Measurements from ENCODE around the gene NKX1-1.

Gene NKX1-1

DNA sequence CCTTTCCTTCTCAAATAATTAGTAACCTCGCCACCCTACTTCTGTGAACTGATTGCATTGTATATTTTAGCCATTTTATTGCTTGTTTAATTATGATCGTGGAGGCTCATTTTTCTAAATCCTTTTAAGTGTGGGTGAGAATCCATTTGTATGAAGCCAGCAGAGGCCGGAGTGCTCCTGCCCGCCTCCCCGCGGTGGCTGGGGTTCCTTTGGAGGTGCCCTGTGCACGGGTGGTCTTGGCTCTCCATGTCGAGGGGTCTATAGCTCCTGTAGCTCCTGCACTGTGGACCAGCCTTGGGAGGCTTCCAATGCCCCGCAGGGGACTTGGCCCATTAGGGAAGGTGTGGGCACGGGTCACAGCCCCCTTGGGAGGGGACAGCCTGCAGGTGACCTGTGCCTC, 44.2 kb downstream of the NKX1-1 start:
- no peaks in the 10 kb centered on the region for H3K4me1 ChIP-seq (ENCODE audit: low read length)
- H3F3A ChIP-seq (ENCODE audit: insufficient read depth, low read length) = no peaks in the 10 kb centered on the region
- TF ChIP-seq, protein P1, sequence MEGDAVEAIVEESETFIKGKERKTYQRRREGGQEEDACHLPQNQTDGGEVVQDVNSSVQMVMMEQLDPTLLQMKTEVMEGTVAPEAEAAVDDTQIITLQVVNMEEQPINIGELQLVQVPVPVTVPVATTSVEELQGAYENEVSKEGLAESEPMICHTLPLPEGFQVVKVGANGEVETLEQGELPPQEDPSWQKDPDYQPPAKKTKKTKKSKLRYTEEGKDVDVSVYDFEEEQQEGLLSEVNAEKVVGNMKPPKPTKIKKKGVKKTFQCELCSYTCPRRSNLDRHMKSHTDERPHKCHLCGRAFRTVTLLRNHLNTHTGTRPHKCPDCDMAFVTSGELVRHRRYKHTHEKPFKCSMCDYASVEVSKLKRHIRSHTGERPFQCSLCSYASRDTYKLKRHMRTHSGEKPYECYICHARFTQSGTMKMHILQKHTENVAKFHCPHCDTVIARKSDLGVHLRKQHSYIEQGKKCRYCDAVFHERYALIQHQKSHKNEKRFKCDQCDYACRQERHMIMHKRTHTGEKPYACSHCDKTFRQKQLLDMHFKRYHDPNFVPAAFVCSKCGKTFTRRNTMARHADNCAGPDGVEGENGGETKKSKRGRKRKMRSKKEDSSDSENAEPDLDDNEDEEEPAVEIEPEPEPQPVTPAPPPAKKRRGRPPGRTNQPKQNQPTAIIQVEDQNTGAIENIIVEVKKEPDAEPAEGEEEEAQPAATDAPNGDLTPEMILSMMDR (IDR thresholded peaks at IDR 0.05; ENCODE audit: low read length) = no peak
- TF ChIP-seq EZH2 (optimal IDR thresholded peaks at IDR 0.05; ENCODE audit: low read depth, low read length) (no peak), EZH2phosphoT487 (IDR thresholded peaks at IDR 0.05; ENCODE audit: low read length) (no peak)
- no peak overlapping the region for H3K27ac ChIP-seq (ENCODE audit: low read length)
- H3K4me2 ChIP-seq (ENCODE audit: low read depth, low read length) = no peak overlapping the region
- H4K20me1 ChIP-seq (ENCODE audit: insufficient read depth, low read length) = no peaks in the 10 kb centered on the region
- H3K36me3 ChIP-seq (replicated peaks; ENCODE audit: insufficient read depth, low read length) = no peaks in the 10 kb centered on the region
- no peak overlapping the region for H2AFZ ChIP-seq (ENCODE audit: low read length)
- no peaks in the 10 kb centered on the region for H3K79me2 ChIP-seq (ENCODE audit: low read length)
- H3K4me3 ChIP-seq (ENCODE audit: low read length) = no peak overlapping the region
- no peaks in the 10 kb centered on the region for H3K27me3 ChIP-seq (replicated peaks; ENCODE audit: insufficient read depth, low read length)
- no peak overlapping the region for H3K9ac ChIP-seq (ENCODE audit: low read length)
- no peaks in the 10 kb centered on the region for H3K9me3 ChIP-seq (replicated peaks; ENCODE audit: insufficient read depth, low read length)
- no peak for DNase-seq
- no peaks in the 10 kb centered on the region for H3K9me2 ChIP-seq (replicated peaks; ENCODE audit: insufficient read depth, low read length)

DNA sequence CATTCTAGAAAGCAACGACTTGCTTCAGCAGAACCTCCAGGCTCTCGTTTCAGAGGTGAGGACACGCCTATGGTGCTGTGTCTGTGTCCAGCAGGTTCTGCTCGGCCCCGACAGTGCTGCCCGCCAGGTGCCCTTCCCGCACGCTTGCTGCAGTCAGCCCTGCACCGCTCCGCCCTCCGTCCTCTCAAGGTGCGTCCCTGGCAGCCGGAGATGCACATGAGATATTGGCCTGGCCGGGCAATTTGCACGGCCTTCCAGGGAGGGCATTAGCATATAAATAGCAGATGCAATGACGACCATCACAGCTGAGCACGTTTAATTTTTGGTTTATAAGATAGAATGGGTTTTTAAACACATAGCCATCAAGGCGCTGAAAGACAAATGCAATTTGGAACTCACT, 44.8 kb downstream of the NKX1-1 start:
- no peaks in the 10 kb centered on the region for H3F3A ChIP-seq (ENCODE audit: insufficient read depth, low read length)
- no peak overlapping the region for H2AFZ ChIP-seq (ENCODE audit: low read length)
- H4K20me1 ChIP-seq (ENCODE audit: insufficient read depth, low read length) = no peaks in the 10 kb centered on the region
- no peaks in the 10 kb centered on the region for H3K27me3 ChIP-seq (replicated peaks; ENCODE audit: insufficient read depth, low read length)
- H3K4me2 ChIP-seq (ENCODE audit: low read depth, low read length) = no peak overlapping the region
- no peaks in the 10 kb centered on the region for H3K9me3 ChIP-seq (replicated peaks; ENCODE audit: insufficient read depth, low read length)
- H3K9me2 ChIP-seq (replicated peaks; ENCODE audit: insufficient read depth, low read length) = no peaks in the 10 kb centered on the region
- no peaks in the 10 kb centered on the region for H3K79me2 ChIP-seq (ENCODE audit: low read length)
- TF ChIP-seq EZH2 (optimal IDR thresholded peaks at IDR 0.05; ENCODE audit: low read depth, low read length) (no peak), EZH2phosphoT487 (IDR thresholded peaks at IDR 0.05; ENCODE audit: low read length) (no peak)
- TF ChIP-seq, protein P1 (IDR thresholded peaks at IDR 0.05; ENCODE audit: low read length) = no peak
- no peak overlapping the region for H3K9ac ChIP-seq (ENCODE audit: low read length)
- no peak for DNase-seq
- no peaks in the 10 kb centered on the region for H3K4me1 ChIP-seq (ENCODE audit: low read length)
- no peak overlapping the region for H3K4me3 ChIP-seq (ENCODE audit: low read length)
- no peak overlapping the region for H3K27ac ChIP-seq (ENCODE audit: low read length)
- H3K36me3 ChIP-seq (replicated peaks; ENCODE audit: insufficient read depth, low read length) = no peaks in the 10 kb centered on the region

- Histone ChIP-seq H3F3A (ENCODE audit: insufficient read depth, low read length) (no peaks in the 10 kb centered on the region), H3K36me3 (replicated peaks; ENCODE audit: insufficient read depth, low read length) (no peaks in the 10 kb centered on the region), H3K9ac (ENCODE audit: low read length) (no peak overlapping the region), H4K20me1 (ENCODE audit: insufficient read depth, low read length) (no peaks in the 10 kb centered on the region), H3K4me1 (ENCODE audit: low read length) (no peaks in the 10 kb centered on the region), H3K4me3 (ENCODE audit: low read length) (no peak overlapping the region), H3K9me3 (replicated peaks; ENCODE audit: insufficient read depth, low read length) (no peaks in the 10 kb centered on the region), H3K9me2 (replicated peaks; ENCODE audit: insufficient read depth, low read length) (no peaks in the 10 kb centered on the region), H3K27me3 (replicated peaks; ENCODE audit: insufficient read depth, low read length) (no peaks in the 10 kb centered on the region), H2AFZ (ENCODE audit: low read length) (no peak overlapping the region), H3K79me2 (ENCODE audit: low read length) (no peaks in the 10 kb centered on the region), H3K27ac (ENCODE audit: low read length) (no peak overlapping the region), H3K4me2 (ENCODE audit: low read depth, low read length) (no peak overlapping the region)
- no peak for DNase-seq
- TF ChIP-seq, protein P1 (IDR thresholded peaks at IDR 0.05; ENCODE audit: low read length) = no peak
- TF ChIP-seq EZH2phosphoT487 (IDR thresholded peaks at IDR 0.05; ENCODE audit: low read length) = no peak
- no peak for TF ChIP-seq EZH2 (optimal IDR thresholded peaks at IDR 0.05; ENCODE audit: low read depth, low read length)
Observed at GRCh38 chr4:1360423-1361283, 45.6 kb downstream of the NKX1-1 start.

Measured in MM.1S (cell line).